H1 (cell line): Measurements from ENCODE around the gene SCNN1G. TPM values are rescaled to one million over a fixed set of nuclear protein-coding genes. Genes with fewer than 3 reads are reported as not detected.

Experiments used
- ATF2 ChIP-seq: IDR thresholded peaks from 2 replicates; pipeline ENCODE4 v1.6.1; 2012; ENCODE audit warnings: low read length, inconsistent platforms
- FOSL1 ChIP-seq: IDR thresholded peaks from 2 replicates; pipeline ENCODE4 v1.6.1; 2011; ENCODE audit warnings: mild to moderate bottlenecking, low read depth, low read length, moderate library complexity; ENCODE audit not compliant: insufficient read depth
- SRF ChIP-seq: IDR thresholded peaks from 2 replicates; pipeline ENCODE4 v1.6.1; 2011; ENCODE audit warnings: mild to moderate bottlenecking, low read depth, low read length, moderate library complexity
- SUZ12 ChIP-seq: fragments of 200-600 bp; sonication (generic); IDR thresholded peaks from 2 replicates; pipeline ENCODE4 v1.6.1; 2012; ENCODE audit warnings: mild to moderate bottlenecking, inconsistent platforms, low read length, moderate library complexity, mixed read lengths
- polyA plus RNA-seq, 7 experiments: library from polyadenylated mRNA; depleted of rRNA in 3 of 7; stranded (reverse) in 5 of 7; unstranded in 2 of 7; fragments of >200 nt in 5 of 7; fragments of 200-250 nt in 2 of 7; gene quantifications; 1 replicate in 5 of 7; 2 replicates in 1 of 7; 4 replicates in 1 of 7; pipeline versions ENCODE4 v1.2.1 to v1.2.3, GENCODE V29; 2011 to 2013; ENCODE audit warnings: missing spikeins in 2 of 7, mixed read lengths in 2 of 7
- total RNA-seq: library from RNA; stranded (reverse); fragmentation: NEBNext Ultra II Directional; extraction: Animal tissue kit (Norgen Biotek cat#: 25700); gene quantifications from 2 replicates; pipeline ENCODE4 v1.2.1, GENCODE V29; 2021

SCNN1G gene
- total and polyA plus RNA-seq, 2 of the 8 experiments (the other 6 are each of a cell fraction or from before 2014, with no cell fraction given), result 0.73 to 1.1 TPM

- TF ChIP-seq ATF2 (no peak), SRF (no peak), SUZ12 (no peak), FOSL1 (no peak)
Observed at GRCh38 chr16:23137818-23138217, 44.7 kb upstream of the SCNN1G start (continued).
